Tibial nerve (tissue), 4 donors: ENCODE data around the gene CYP46A1. TPM values are rescaled to one million over a fixed set of nuclear protein-coding genes. Genes with fewer than 3 reads are reported as not detected.

Experiments used
- DNase-seq, 2 donors: peaks; one replicate each; pipeline ENCODE4 v3.0.0-alpha.2; 2019; ENCODE audit warnings: low spot score in 2 of 2
- H3K27ac ChIP-seq, 4 donors: fragments of 200-600 bp; sonication (generic) in 3 of 4; one replicate each; pipeline ENCODE4 v1.5.1; 2017 to 2019; ENCODE audit warnings: mild to moderate bottlenecking in 1 of 4
- H3K27me3 ChIP-seq, 2 donors: fragments of 200-600 bp; sonication (generic) in 1 of 2; one replicate each; pipeline versions ENCODE4 v1.5.1 to v1.6.0; 2017 to 2019
- H3K36me3 ChIP-seq, 3 donors: fragments of 200-600 bp; sonication (generic); one replicate each; pipeline ENCODE4 v1.5.1; 2018 to 2019
- H3K4me1 ChIP-seq, 4 donors: fragments of 200-600 bp; sonication (generic) in 3 of 4; one replicate each; pipeline ENCODE4 v1.5.1; 2017 to 2019
- H3K4me3 ChIP-seq, 4 donors: fragments of 200-600 bp; sonication (generic) in 3 of 4; one replicate each; pipeline ENCODE4 v1.5.1; 2017 to 2019; ENCODE audit warnings: mild to moderate bottlenecking in 1 of 4, moderate library complexity in 1 of 4
- H3K9me3 ChIP-seq, 4 donors: fragments of 200-600 bp; sonication (generic) in 3 of 4; one replicate each; pipeline ENCODE4 v1.5.1; 2017 to 2019
- CTCF ChIP-seq, 5 experiments: fragments of 200-600 bp in 3 of 5; fragments of 450-650 bp in 2 of 5; sonication (generic) in 3 of 5; IDR thresholded peaks; one replicate each; pipeline ENCODE4 v1.5.1; 2016 to 2019; ENCODE audit warnings: antibody characterized with exemption in 5 of 5, mild to moderate bottlenecking in 3 of 5, moderate library complexity in 2 of 5
- EP300 ChIP-seq, 2 donors: sonication (generic); formaldehyde crosslinking; IDR thresholded peaks; one replicate each; pipeline ENCODE4 v1.6.1; 2017; ENCODE audit warnings: antibody characterized with exemption in 2 of 2, mild to moderate bottlenecking in 1 of 2
- POLR2A ChIP-seq, 2 donors: fragments of 450-650 bp; IDR thresholded peaks; one replicate each; pipeline ENCODE4 v1.6.1; 2017; ENCODE audit warnings: antibody characterized with exemption in 2 of 2, mild to moderate bottlenecking in 2 of 2, moderate library complexity in 2 of 2
- WGBS, 2 donors: methylation state at CpG; one replicate each; pipeline ENCODE4 v1.1.5; 2018; 5-methylcytosine and 5-hydroxymethylcytosine counted together
- total RNA-seq, 4 donors: library from RNA; depleted of rRNA; stranded (reverse); fragments of >200 nt; gene quantifications; one replicate each; pipeline ENCODE4 v1.1.0, GENCODE V29; 2016

Gene CYP46A1
- total RNA-seq, 4 donors from 2014 or later: 1.2 to 3.7 (median 1.4) TPM

GRCh38 chr14:99737956-99738667 lies 54.0 kb downstream of the CYP46A1 start:
- WGBS, 2 donors: 45 to 82% methylated on average over 4 to 13 of the region's 21 CpGs
- H3K27ac ChIP-seq: peak overlapping the region in 1 of 4 donors; percentile 64
- H3K27me3 ChIP-seq: no peaks in the 10 kb centered on the region
- H3K9me3 ChIP-seq: no peaks in the 10 kb centered on the region
- no peaks in the 10 kb centered on the region for H3K36me3 ChIP-seq
- H3K4me3 ChIP-seq: peak overlapping the region; percentile 10 to 48 (median 42)
- TF ChIP-seq POLR2A (IDR thresholded peaks at IDR 0.05) (no peak), EP300 (IDR thresholded peaks at IDR 0.05) (no peak), CTCF (IDR thresholded peaks at IDR 0.05) (no peak)
- peaks cover 0 to 57% (median 5%) of the 10 kb centered on the region in 4 donors for H3K4me1 ChIP-seq
- no peak for DNase-seq

- Histone ChIP-seq H3K27me3 (no peaks in the 10 kb centered on the region), H3K4me3 (no peak overlapping the region), H3K27ac (no peak overlapping the region), H3K4me1 (peaks cover 0 to 49% (median 7%) of the 10 kb centered on the region in 4 donors), H3K9me3 (no peaks in the 10 kb centered on the region), H3K36me3 (no peaks in the 10 kb centered on the region)
- DNase-seq: no peak
- TF ChIP-seq CTCF (IDR thresholded peaks at IDR 0.05) (no peak), EP300 (IDR thresholded peaks at IDR 0.05) (no peak), POLR2A (IDR thresholded peaks at IDR 0.05) (no peak)
- 61 to 69% methylated on average over 10 of the region's 10 CpGs for WGBS, 2 donors
Observed at GRCh38 chr14:99740411-99740810, 56.3 kb downstream of the CYP46A1 start.

- WGBS, 2 donors: 89 to 95% methylated on average over 14 of the region's 14 CpGs
- no peak overlapping the region for H3K4me3 ChIP-seq
- TF ChIP-seq POLR2A (IDR thresholded peaks at IDR 0.05): no peak
- TF ChIP-seq CTCF (IDR thresholded peaks at IDR 0.05): no peak
- TF ChIP-seq EP300 (IDR thresholded peaks at IDR 0.05): no peak
- no peaks in the 10 kb centered on the region for H3K9me3 ChIP-seq
- H3K36me3 ChIP-seq: no peaks in the 10 kb centered on the region
- no peak for DNase-seq
- H3K4me1 ChIP-seq: peaks cover 0 to 53% (median 16%) of the 10 kb centered on the region in 4 donors
- H3K27me3 ChIP-seq: no peaks in the 10 kb centered on the region
- no peak overlapping the region for H3K27ac ChIP-seq
Observed at GRCh38 chr14:99741227-99741976, 57.3 kb downstream of the CYP46A1 start.

- H3K27ac ChIP-seq: no peak overlapping the region
- no peaks in the 10 kb centered on the region for H3K9me3 ChIP-seq
- 92 to 100% methylated on average over 1 to 3 of the region's 3 CpGs for WGBS, 2 donors
- H3K4me3 ChIP-seq: no peak overlapping the region
- H3K4me1 ChIP-seq: peaks cover 0 to 53% (median 17%) of the 10 kb centered on the region in 4 donors
- no peaks in the 10 kb centered on the region for H3K27me3 ChIP-seq
- DNase-seq: no peak
- H3K36me3 ChIP-seq: no peaks in the 10 kb centered on the region
- TF ChIP-seq POLR2A (IDR thresholded peaks at IDR 0.05) (no peak), EP300 (IDR thresholded peaks at IDR 0.05) (no peak), CTCF (IDR thresholded peaks at IDR 0.05) (no peak)
Observed at GRCh38 chr14:99742074-99742473, 58.0 kb downstream of the CYP46A1 start.
